Breast epithelium (tissue), 3 donors: ENCODE results near the gene PFKL.

Experiments used
- CTCF ChIP-seq, 3 donors: fragments of 450-650 bp; IDR thresholded peaks; one replicate each; pipeline ENCODE4 v1.5.1; 2016 to 2017; ENCODE audit warnings: antibody characterized with exemption in 3 of 3, mild to moderate bottlenecking in 3 of 3, moderate library complexity in 3 of 3
- POLR2A ChIP-seq: fragments of 450-650 bp; IDR thresholded peaks from one replicate; pipeline ENCODE4 v1.6.1; 2016; ENCODE audit warnings: antibody characterized with exemption, mild to moderate bottlenecking, moderate library complexity
- POLR2AphosphoS5 ChIP-seq, 3 donors: sonication (generic); formaldehyde crosslinking; IDR thresholded peaks; one replicate each; pipeline ENCODE4 v1.6.1; 2017; ENCODE audit warnings: antibody characterized with exemption in 3 of 3

GRCh38 chr21:44323591-44323990 lies 23.7 kb downstream of the PFKL start:
- TF ChIP-seq CTCF (IDR thresholded peaks at IDR 0.05) (no peak), POLR2AphosphoS5 (IDR thresholded peaks at IDR 0.05) (no peak), POLR2A (no peak)
